Regular cardiac myocyte (primary cell): Measurements from ENCODE around the gene PLAGL1. TPM values are rescaled to one million over a fixed set of nuclear protein-coding genes. Genes with fewer than 3 reads are reported as not detected.

Experiments
- total RNA-seq: library from RNA; depleted of rRNA; stranded (reverse); fragments of >200 nt; gene quantifications from 2 replicates; pipeline ENCODE4 v1.2.3, GENCODE V29; 2014

PLAGL1 gene, protein sequence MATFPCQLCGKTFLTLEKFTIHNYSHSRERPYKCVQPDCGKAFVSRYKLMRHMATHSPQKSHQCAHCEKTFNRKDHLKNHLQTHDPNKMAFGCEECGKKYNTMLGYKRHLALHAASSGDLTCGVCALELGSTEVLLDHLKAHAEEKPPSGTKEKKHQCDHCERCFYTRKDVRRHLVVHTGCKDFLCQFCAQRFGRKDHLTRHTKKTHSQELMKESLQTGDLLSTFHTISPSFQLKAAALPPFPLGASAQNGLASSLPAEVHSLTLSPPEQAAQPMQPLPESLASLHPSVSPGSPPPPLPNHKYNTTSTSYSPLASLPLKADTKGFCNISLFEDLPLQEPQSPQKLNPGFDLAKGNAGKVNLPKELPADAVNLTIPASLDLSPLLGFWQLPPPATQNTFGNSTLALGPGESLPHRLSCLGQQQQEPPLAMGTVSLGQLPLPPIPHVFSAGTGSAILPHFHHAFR
- 9.6 and 16.9 TPM in 2 replicates for total RNA-seq

DNA sequence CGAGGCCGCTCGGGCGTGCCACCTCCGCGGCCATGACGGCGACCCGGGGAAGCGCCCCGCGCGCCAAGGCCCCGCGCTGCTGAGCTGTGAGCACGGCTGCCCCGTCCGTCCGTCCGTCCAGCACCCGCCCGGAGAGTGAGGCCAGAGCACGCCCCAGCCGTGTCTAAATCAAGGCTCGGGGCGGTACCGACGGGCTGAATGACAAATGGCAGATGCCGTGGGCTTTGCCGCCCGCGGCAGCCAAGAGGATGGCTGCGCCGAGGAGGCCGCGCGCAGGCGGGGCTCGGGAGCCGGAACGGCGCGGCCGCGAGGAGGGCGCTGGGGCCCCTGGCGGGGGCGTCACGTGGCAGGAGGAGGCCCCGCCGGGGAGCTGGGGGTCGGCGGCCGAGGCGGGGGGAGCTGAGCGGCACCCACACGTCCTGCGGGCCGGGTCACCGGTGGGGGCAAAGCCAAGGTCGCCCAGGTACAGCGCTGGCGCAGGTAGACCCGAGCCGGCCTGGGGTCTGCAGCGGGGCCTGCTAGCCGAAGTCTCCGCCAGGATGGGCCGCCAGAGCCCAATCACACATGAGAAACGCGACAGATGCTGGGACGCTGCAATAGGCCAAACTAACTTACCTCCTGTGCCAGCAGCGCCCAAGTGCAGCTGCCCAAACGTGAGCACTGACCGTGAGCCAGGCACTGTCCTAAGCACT is at the start of gene PLAGL1:
PLAGL1 (minus strand) TSS at position 140 of the 692 bp plus-strand sequence. CDS start 60,123 bp downstream, outside the sequence.

Other genes starting within 250 kb of the PLAGL1 start
- gene LTV1, start 164.9 kb downstream of the PLAGL1 start, total RNA-seq: 16.1 and 36.0 TPM in 2 replicates
- gene ZC2HC1B, start 143.8 kb downstream of the PLAGL1 start, total RNA-seq: not detected in 2 replicates
- 80.6 and 145 TPM in 2 replicates for gene SF3B5, start 87.3 kb upstream of the PLAGL1 start, total RNA-seq
- gene STX11, start 142.3 kb upstream of the PLAGL1 start, total RNA-seq: 2.3 and 3.1 TPM in 2 replicates